Adrenal gland (tissue), 12 donors: Measurements from ENCODE around the gene EZR. TPM values are rescaled to one million over a fixed set of nuclear protein-coding genes. Genes with fewer than 3 reads are reported as not detected.

Experiments used
- DNase-seq, 7 donors: peaks; one replicate each; pipeline ENCODE4 v3.0.0-alpha.2; 2019 to 2020
- H3K27ac ChIP-seq, 5 donors: fragments of 200-600 bp; sonication (generic) in 4 of 5; 1 replicate in 3 of 5; 2 replicates in 2 of 5; pipeline versions ENCODE4 v1.5.1 to v1.8.0; 2016 to 2020; ENCODE audit warnings: mild to moderate bottlenecking in 1 of 5
- H3K27me3 ChIP-seq: fragments of 200-600 bp; 2 replicates; pipeline ENCODE4 v1.8.0; 2021
- H3K36me3 ChIP-seq, 2 donors: fragments of 200-600 bp; replicated peaks in 1 of 2; 1 replicate in 1 of 2; 2 replicates in 1 of 2; pipeline versions ENCODE4 v1.5.1 to v1.8.0; 2018 to 2022
- H3K4me1 ChIP-seq, 2 donors: fragments of 200-600 bp; replicated peaks in 1 of 2; 1 replicate in 1 of 2; 2 replicates in 1 of 2; pipeline versions ENCODE4 v1.5.1 to v1.8.0; 2018 to 2021
- H3K4me3 ChIP-seq, 4 donors: fragments of 200-600 bp; sonication (generic) in 3 of 4; one replicate each; pipeline ENCODE4 v1.5.1; 2016 to 2018
- H3K9me3 ChIP-seq, 3 donors: fragments of 200-600 bp; sonication (generic) in 1 of 3; replicated peaks in 1 of 3; 1 replicate in 2 of 3; 2 replicates in 1 of 3; pipeline versions ENCODE4 v1.5.1 to v1.8.0; 2016 to 2021
- POLR2A ChIP-seq, 2 donors: fragments of 450-650 bp; IDR thresholded peaks; one replicate each; pipeline ENCODE4 v1.6.1; 2017; ENCODE audit warnings: antibody characterized with exemption in 2 of 2, mild to moderate bottlenecking in 2 of 2, moderate library complexity in 1 of 2
- WGBS, 4 donors: extraction: QIAGEN DNeasy Blood & Tissue Kit in 2 of 4; methylation state at CpG; one replicate each; pipeline versions ENCODE4 v1.1.5 to v1.1.7; 2013 to 2017; 5-methylcytosine and 5-hydroxymethylcytosine counted together
- intact Hi-C, 2 donors: fragments of 100-400 bp; cut with DNase I; formaldehyde crosslinking; loops; one replicate each; pipeline versions ENCODE4 v1.14.1 to v1.15.0; 2022 to 2023
- polyA plus RNA-seq, 3 donors: library from polyadenylated mRNA; stranded (reverse); fragments of 200-250 nt in 2 of 3; fragments of 350-450 nt in 1 of 3; fragmentation: Illumina TruSeq in 1 of 3; extraction: RNeasy Lipid Tissue Mini Kit (QIAGEN cat#74804) in 1 of 3; gene quantifications; one replicate each; pipeline ENCODE4 v1.2.3, GENCODE V29; 2013 to 2014
- total RNA-seq, 9 donors: library from RNA; depleted of rRNA in 4 of 9; stranded (reverse); fragments of >200 nt in 4 of 9; fragments of 120-200 nt in 1 of 9; fragmentation: NEBNext Ultra II Directional in 1 of 9; extraction: Animal tissue kit (Norgen Biotek cat#: 25700) in 1 of 9; gene quantifications; one replicate each; pipeline versions ENCODE4 v1.1.0 to v1.2.4, GENCODE V29; 2013 to 2023
- TF ChIP-seq, protein P1 (sequence below), 6 experiments: fragments of 450-650 bp in 4 of 6; fragments of 200-600 bp in 2 of 6; sonication (generic) in 1 of 6; IDR thresholded peaks; 1 replicate in 5 of 6; 2 replicates in 1 of 6; pipeline versions ENCODE4 v1.5.1 to v1.8.0; 2016 to 2021; ENCODE audit warnings: antibody characterized with exemption in 6 of 6, mild to moderate bottlenecking in 2 of 6, moderate library complexity in 1 of 6
- donor health status: healthy with polysubstance abuse.
- donor health status: Bipolar disorder and iron deficiency.
- donor health status: DM: yes; HTN: yes; CAD: no.
- donor health status: DM: no; HTN: no; CAD: no.
- donor health status: DM: no; HTN: no; CAD: no.
- donor health status: DM: yes; HTN: yes; CAD: no.

EZR gene
- total and polyA plus RNA-seq, 12 donors = 80.3 to 476 (median 342) TPM

DNA sequence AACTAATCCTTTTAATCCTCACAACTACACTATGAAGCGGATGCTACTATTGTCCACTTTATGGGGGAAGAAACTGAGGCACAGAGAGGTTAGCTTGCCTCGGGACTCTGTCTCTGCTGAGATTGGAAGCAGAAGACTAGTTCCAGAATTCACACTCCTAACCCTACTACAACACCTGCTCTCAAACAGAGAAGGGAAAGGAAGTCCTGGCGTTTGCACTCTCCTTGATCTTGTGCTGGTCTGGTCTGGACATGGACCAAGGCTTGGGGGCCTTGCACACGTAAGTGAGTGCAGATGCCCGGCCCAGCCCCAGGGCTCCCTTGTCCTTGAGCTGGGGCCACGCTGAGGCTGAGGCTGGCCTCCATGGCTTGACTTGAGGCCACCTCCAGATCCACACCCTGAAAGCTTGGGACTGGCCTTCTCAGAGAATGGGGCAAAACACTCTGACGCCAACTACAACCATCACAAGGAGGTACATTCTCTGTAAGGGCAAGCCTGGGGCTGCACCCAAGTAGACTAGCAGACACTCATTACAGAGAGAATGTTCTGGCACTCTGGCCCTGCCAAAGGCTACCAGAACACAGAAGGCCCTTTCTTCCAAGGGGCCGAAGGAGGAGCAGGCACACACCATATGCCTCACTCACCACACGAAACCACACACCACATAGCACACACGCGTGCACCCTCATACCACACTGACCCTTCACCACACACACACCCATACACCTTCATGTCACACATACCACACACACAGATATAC, 33.3 kb upstream of the EZR start:
- WGBS, 4 donors = 91 to 93% (median 92%) methylated on average over 9 to 11 of the region's 11 CpGs
- Histone ChIP-seq H3K4me3 (no peak overlapping the region), H3K36me3 (no peaks in the 10 kb centered on the region), H3K27me3 (no peaks in the 10 kb centered on the region), H3K27ac (no peak overlapping the region), H3K9me3 (no peaks in the 10 kb centered on the region), H3K4me1 (peaks cover 12 to 23% of the 10 kb centered on the region in 2 donors)
- DNase-seq = no peak
- intact Hi-C loops = no loop called here
- TF ChIP-seq, protein P1, sequence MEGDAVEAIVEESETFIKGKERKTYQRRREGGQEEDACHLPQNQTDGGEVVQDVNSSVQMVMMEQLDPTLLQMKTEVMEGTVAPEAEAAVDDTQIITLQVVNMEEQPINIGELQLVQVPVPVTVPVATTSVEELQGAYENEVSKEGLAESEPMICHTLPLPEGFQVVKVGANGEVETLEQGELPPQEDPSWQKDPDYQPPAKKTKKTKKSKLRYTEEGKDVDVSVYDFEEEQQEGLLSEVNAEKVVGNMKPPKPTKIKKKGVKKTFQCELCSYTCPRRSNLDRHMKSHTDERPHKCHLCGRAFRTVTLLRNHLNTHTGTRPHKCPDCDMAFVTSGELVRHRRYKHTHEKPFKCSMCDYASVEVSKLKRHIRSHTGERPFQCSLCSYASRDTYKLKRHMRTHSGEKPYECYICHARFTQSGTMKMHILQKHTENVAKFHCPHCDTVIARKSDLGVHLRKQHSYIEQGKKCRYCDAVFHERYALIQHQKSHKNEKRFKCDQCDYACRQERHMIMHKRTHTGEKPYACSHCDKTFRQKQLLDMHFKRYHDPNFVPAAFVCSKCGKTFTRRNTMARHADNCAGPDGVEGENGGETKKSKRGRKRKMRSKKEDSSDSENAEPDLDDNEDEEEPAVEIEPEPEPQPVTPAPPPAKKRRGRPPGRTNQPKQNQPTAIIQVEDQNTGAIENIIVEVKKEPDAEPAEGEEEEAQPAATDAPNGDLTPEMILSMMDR (IDR thresholded peaks at IDR 0.05) = no peak
- no peak for TF ChIP-seq POLR2A (IDR thresholded peaks at IDR 0.05)

DNA sequence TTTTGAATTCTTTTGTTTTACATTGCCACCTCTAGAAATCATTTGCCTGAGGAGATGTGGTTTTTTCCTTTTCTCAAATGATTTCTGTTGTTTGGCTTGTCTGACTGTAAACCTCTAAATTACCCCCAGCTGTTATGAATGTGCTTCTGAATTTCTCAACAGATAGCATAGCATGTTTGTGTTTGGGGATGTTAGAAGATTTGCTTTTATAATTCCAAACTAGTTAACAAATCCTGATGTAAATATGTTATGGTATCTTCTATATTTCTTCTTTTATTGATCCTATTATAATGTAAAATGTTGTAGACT, 31.6 kb upstream of the EZR start:
- intact Hi-C loops = no loop called here
- peaks cover 12 to 23% of the 10 kb centered on the region in 2 donors for H3K4me1 ChIP-seq

DNA sequence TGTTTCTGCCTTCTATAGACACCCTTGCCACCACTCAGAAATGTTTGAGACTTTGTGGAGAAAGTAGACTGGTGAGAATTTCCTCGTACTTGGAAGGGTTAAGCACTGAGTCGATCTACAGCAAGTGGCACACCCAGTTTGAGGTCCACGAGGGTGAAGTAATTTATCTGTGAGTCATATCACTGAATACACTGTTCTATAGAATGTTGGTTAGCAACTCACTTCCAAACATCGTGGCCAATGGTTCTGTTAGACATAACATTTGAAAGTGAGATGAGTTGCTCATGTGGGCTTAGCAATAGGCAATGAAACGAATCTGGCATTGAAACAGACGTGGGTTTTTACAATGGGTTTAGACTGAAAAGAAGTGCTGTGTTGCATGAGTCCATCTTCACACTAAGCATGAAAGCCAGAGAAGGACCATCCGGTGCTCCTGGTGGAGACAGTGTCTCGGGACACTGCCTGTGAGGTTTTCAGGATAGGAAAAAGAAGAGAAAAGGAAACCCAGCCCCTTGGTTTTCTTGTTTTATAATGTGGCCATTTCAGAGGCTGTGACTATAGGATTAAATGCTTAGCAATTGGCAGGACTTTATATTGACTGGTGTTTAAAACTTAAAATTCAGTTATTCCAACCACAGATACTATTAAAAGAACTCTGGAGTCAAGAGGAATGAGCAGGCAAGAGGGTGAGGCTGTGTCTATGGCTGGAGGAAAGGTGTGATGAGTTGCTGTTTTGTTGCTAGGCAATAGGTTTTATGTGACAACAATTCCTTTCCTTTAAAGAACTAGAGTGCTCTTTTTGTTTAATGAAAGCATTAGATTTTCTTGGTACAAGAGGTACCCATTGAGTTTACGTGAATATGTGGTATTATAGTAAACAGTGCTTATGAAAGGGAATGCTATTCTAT, 31.0 kb upstream of the EZR start:
- peaks cover 12 to 23% of the 10 kb centered on the region in 2 donors for H3K4me1 ChIP-seq
- no peaks in the 10 kb centered on the region for H3K9me3 ChIP-seq
- no peak for TF ChIP-seq POLR2A (IDR thresholded peaks at IDR 0.05)
- TF ChIP-seq, protein P1 (IDR thresholded peaks at IDR 0.05) = no peak
- H3K36me3 ChIP-seq = no peaks in the 10 kb centered on the region
- intact Hi-C loops = no loop called here
- no peaks in the 10 kb centered on the region for H3K27me3 ChIP-seq
- no peak overlapping the region for H3K27ac ChIP-seq
- DNase-seq = no peak
- 51 to 64% (median 54%) methylated on average over 9 of the region's 9 CpGs for WGBS, 4 donors
- H3K4me3 ChIP-seq = no peak overlapping the region

More for the DNA sequence above, 31.6 kb upstream of the EZR start:
- no peak overlapping the region for H3K27ac ChIP-seq
- TF ChIP-seq POLR2A (IDR thresholded peaks at IDR 0.05) = no peak
- TF ChIP-seq, protein P1 (IDR thresholded peaks at IDR 0.05) = no peak
- no peak for DNase-seq
- H3K9me3 ChIP-seq = no peaks in the 10 kb centered on the region
- no peaks in the 10 kb centered on the region for H3K27me3 ChIP-seq
- H3K36me3 ChIP-seq = no peaks in the 10 kb centered on the region
- H3K4me3 ChIP-seq = no peak overlapping the region

DNA sequence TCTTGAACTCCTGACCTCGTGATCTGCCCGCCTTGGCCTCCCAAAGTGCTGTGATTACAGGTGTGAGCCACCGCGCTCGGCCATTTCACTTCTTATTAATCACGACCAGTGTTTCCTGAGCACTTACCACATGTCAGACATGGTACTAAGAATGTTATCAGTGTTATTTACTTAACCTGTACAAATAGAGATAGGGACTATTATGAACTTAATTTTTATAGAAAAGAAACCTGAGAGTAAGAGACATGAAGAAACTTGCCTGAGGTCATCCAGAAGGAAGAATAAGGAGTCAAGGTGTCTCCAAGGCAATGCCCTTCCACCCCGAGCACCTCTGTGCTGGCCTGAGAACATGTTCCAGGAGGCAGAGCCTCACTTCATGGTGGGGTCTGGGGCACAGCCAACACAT, 29.3 kb upstream of the EZR start:
- Histone ChIP-seq H3K4me1 (peaks cover 2 to 12% of the 10 kb centered on the region in 2 donors), H3K27me3 (no peaks in the 10 kb centered on the region), H3K4me3 (no peak overlapping the region), H3K36me3 (no peaks in the 10 kb centered on the region), H3K9me3 (no peaks in the 10 kb centered on the region), H3K27ac (no peak overlapping the region)
- TF ChIP-seq, protein P1 (IDR thresholded peaks at IDR 0.05) = no peak
- TF ChIP-seq POLR2A (IDR thresholded peaks at IDR 0.05) = no peak
- intact Hi-C loops = no loop called here
- no peak for DNase-seq
- 89 to 96% (median 93%) methylated on average over 7 of the region's 7 CpGs for WGBS, 4 donors
